ENCODE results near the gene MSI2. TPM values are rescaled to one million over a fixed set of nuclear protein-coding genes. Genes with fewer than 3 reads are reported as not detected.

The MSI2 gene
- total and polyA plus RNA-seq, 8 donors: 35.0 to 49.5 (median 47.5) TPM

DNA sequence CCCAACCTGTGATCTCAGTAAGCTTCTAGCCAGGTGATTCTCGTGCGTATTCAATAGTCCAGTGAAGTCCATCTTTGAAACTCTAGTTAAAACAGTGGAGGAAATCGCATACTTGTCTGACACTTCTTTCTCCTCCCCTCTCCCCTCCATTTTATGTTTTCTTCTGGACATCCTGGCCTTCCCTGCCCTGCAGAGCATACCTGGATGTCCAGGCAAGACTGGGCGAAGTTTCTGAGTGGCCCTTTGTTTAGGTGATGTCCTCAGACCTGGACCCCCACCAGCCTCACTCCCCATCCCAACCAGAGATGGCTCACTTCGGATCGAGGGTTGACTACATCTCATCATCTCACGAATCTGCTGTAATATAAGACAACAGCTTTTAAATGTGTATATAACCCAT is 423.0 kb downstream of the MSI2 start:
- DNase-seq (no peak), ATAC-seq (no peak)
- TF ChIP-seq, protein P1, sequence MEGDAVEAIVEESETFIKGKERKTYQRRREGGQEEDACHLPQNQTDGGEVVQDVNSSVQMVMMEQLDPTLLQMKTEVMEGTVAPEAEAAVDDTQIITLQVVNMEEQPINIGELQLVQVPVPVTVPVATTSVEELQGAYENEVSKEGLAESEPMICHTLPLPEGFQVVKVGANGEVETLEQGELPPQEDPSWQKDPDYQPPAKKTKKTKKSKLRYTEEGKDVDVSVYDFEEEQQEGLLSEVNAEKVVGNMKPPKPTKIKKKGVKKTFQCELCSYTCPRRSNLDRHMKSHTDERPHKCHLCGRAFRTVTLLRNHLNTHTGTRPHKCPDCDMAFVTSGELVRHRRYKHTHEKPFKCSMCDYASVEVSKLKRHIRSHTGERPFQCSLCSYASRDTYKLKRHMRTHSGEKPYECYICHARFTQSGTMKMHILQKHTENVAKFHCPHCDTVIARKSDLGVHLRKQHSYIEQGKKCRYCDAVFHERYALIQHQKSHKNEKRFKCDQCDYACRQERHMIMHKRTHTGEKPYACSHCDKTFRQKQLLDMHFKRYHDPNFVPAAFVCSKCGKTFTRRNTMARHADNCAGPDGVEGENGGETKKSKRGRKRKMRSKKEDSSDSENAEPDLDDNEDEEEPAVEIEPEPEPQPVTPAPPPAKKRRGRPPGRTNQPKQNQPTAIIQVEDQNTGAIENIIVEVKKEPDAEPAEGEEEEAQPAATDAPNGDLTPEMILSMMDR (IDR thresholded peaks at IDR 0.05): no peak
- Histone ChIP-seq H3K4me1 (no peaks in the 10 kb centered on the region), H3K27ac (no peak overlapping the region), H3K36me3 (no peaks in the 10 kb centered on the region), H3K27me3 (no peaks in the 10 kb centered on the region), H3K9me3 (no peaks in the 10 kb centered on the region), H3K4me3 (no peak overlapping the region)
- intact Hi-C loops (cut with DNase I): no loop called here

DNA sequence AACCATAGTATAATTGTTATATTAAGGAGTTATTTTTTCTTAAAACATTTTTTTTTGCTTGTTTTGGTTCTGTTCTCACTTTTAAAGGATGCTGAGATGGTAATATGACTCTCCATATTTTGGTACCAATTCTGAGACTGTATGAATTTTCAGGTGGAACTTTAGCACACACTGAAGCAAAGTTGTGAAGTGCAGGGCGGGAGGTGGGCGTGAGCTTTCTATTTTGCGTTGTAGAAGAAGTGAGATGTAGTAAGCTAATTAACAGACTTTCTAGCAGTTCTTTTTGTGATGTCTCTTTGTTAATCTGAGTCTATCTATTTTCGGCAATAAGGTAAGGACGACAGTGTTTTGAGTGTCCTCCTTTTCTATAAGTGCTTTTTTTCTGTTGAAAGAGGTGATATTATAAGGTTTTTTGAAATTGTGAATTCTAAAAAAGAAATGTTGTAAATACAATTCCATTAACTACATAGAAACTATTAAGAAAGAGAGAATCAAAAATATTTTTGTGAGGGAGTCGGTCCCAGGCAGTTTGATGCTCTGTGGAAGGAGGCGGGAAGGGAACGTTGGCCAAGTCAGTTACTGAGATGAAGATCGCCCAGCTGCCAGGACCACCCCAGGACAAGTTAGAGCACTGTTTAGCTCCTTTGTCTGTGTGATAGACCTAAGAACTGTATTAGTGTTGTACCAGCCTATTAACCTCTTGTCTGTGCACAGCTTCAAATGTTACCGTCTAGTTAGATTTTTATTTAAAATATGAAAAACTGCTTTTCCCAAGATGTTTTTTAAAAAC is 423.8 kb downstream of the MSI2 start:
- no peaks in the 10 kb centered on the region for H3K4me1 ChIP-seq
- no peaks in the 10 kb centered on the region for H3K27me3 ChIP-seq
- no peak overlapping the region for H3K4me3 ChIP-seq
- TF ChIP-seq, protein P1 (IDR thresholded peaks at IDR 0.05): no peak
- intact Hi-C loops (cut with DNase I): no loop called here
- ATAC-seq (no peak), DNase-seq (peak in 1 of 4 donors; percentile 12)
- H3K9me3 ChIP-seq: no peaks in the 10 kb centered on the region
- H3K36me3 ChIP-seq: no peaks in the 10 kb centered on the region
- no peak overlapping the region for H3K27ac ChIP-seq

DNA sequence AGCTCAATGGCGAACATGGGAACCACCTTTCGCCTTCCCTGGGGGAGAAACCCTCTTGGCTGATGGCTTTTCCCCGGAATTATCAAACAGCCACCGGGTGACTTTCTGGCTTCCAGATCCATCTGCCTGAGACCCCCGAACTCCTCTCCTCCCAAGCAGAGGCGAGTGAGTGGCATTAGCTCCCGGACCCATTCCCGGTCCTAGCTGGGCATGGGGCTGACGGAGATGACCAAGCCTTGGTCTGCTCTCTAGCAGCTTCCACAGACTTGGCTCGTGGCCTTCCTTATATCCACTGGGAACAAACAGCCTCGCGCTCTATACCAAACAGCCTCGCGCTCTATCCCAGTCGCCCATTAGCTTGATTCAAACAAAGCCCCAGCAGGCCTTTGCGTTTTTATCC is 426.4 kb downstream of the MSI2 start:
- TF ChIP-seq, protein P1 (IDR thresholded peaks at IDR 0.05): no peak
- H3K27me3 ChIP-seq: no peaks in the 10 kb centered on the region
- ATAC-seq: no peak

DNA sequence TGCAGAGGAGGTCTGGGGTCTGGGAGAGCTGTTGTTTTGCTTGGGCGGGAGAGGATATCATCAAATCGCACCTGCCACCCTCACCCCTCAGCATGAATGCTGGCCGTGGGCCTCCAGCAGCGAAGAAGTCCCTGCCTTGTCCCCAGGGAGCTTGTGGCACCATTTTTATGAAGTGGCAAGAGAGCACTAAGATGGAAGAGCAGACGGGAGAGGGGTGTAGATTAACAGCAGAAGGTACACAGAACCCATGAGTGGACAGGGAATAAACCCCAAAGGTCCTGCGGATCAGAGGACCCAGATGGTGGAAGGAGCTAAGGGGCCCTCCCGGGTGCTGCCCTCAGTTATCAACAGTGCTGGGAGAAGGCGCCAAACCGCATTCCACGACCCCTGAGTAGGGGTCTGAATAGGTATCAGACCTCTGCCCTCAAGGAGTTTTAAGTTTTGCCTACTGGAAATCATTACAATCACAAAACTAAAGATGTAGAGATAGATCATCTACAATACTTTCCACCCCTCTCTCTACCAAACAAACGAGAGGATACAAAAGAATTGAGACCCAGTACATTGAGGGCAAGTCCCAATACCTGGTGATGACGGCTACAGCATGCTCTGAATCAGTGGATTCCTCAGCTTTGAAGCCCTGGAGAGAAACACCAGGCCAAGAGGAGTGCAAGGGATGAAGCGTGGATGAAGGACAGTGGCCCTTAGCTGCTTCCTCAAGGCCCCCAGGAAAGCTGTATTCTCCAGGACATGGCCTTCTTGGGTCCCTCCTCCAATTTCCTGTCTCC is 428.6 kb downstream of the MSI2 start:
- no peak for ATAC-seq
- H3K27ac ChIP-seq: no peak overlapping the region
- no peaks in the 10 kb centered on the region for H3K27me3 ChIP-seq
- intact Hi-C loops (cut with DNase I): no loop called here
- no peak for DNase-seq
- no peaks in the 10 kb centered on the region for H3K36me3 ChIP-seq
- TF ChIP-seq, protein P1 (IDR thresholded peaks at IDR 0.05): no peak
- H3K9me3 ChIP-seq: no peaks in the 10 kb centered on the region
- H3K4me3 ChIP-seq: no peak overlapping the region
- no peaks in the 10 kb centered on the region for H3K4me1 ChIP-seq

More for the DNA sequence above, 426.4 kb downstream of the MSI2 start:
- Histone ChIP-seq H3K9me3 (no peaks in the 10 kb centered on the region), H3K36me3 (no peaks in the 10 kb centered on the region), H3K27ac (no peak overlapping the region), H3K4me1 (no peaks in the 10 kb centered on the region), H3K4me3 (no peak overlapping the region)
- intact Hi-C loops (cut with DNase I): no loop called here
- DNase-seq: no peak

DNA sequence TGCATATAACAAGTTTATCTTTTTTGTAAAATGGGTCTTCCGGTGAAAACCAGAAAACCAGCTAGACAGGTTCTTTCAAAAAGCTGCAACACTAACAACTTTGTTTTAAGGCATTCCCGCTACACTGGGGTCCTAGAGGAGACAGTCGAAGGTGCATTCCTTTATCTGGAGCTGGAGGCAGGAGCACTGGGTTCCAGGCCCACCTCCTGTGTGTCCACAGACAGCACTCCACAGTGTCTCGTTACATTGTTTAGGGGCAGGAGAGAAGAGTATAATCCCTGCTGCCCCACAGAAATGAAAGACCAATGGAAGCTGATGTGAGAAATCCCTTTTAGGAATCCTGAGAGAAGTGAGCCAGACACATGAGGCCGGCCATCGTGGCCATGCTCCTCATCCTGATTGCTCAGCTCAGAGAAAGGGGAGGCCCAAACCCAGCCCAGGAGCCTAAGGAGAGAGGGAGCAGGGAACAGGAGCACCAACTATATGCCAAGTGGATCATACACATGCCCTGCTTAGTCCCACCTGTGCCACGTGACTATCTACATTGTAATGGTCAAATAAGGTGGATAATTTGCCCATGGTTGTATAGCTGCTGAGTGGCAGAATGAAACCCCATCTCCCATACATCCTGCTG is 429.3 kb downstream of the MSI2 start:
- H3K9me3 ChIP-seq: no peaks in the 10 kb centered on the region
- ATAC-seq (no peak), DNase-seq (peak in 1 of 4 donors; percentile 28)
- H3K36me3 ChIP-seq: no peaks in the 10 kb centered on the region
- TF ChIP-seq, protein P1 (IDR thresholded peaks at IDR 0.05): no peak
- H3K4me1 ChIP-seq: no peaks in the 10 kb centered on the region
- no peak overlapping the region for H3K4me3 ChIP-seq
- intact Hi-C loops (cut with DNase I): no loop called here
- no peak overlapping the region for H3K27ac ChIP-seq
- no peaks in the 10 kb centered on the region for H3K27me3 ChIP-seq

Measured in left lung (tissue), 10 donors.